ENCODE measurements around the gene MRPL47.

DNA sequence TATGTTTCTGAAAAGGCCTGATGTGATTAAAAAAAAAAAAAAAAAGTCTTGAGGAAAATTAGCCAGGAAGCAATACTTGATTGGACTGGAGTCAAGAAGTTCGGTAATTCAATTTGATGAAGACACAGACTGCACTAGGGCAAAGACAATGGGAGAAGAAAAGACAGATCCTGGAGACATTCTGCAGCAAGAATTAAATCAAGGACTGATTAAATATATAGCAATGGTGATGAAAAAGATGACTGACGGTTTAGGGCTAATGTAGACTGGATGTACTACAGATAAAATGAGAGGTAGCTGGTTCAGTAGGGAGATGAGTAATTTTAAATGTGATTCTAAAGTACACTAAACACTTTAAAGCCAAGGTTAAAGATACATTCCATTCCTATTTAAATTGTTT is 13.8 kb downstream of the MRPL47 start:
- TF ChIP-seq, protein P1, sequence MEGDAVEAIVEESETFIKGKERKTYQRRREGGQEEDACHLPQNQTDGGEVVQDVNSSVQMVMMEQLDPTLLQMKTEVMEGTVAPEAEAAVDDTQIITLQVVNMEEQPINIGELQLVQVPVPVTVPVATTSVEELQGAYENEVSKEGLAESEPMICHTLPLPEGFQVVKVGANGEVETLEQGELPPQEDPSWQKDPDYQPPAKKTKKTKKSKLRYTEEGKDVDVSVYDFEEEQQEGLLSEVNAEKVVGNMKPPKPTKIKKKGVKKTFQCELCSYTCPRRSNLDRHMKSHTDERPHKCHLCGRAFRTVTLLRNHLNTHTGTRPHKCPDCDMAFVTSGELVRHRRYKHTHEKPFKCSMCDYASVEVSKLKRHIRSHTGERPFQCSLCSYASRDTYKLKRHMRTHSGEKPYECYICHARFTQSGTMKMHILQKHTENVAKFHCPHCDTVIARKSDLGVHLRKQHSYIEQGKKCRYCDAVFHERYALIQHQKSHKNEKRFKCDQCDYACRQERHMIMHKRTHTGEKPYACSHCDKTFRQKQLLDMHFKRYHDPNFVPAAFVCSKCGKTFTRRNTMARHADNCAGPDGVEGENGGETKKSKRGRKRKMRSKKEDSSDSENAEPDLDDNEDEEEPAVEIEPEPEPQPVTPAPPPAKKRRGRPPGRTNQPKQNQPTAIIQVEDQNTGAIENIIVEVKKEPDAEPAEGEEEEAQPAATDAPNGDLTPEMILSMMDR (IDR thresholded peaks at IDR 0.05), result no peak
- no peak for TF ChIP-seq ZFX (IDR thresholded peaks at IDR 0.05; ENCODE audit: borderline replicate concordance)
